IgD-negative memory B cell (primary cell): Measurements from ENCODE around the gene SP6. TPM values are rescaled to one million over a fixed set of nuclear protein-coding genes. Genes with fewer than 3 reads are reported as not detected.

Experiments used
- H3K27ac Mint-ChIP-seq, 3 donors: one replicate each; pipeline ENCODE4 v1.8.0; 2020 to 2022; ENCODE audit warnings: mild to moderate bottlenecking in 3 of 3, mixed read lengths in 3 of 3, moderate library complexity in 1 of 3
- H3K27me3 Mint-ChIP-seq: one replicate; pipeline ENCODE4 v1.8.0; 2021; ENCODE audit warnings: mixed read lengths
- H3K36me3 Mint-ChIP-seq: one replicate; pipeline ENCODE4 v1.8.0; 2020; ENCODE audit warnings: mild to moderate bottlenecking, mixed read lengths
- H3K4me1 Mint-ChIP-seq, 3 donors: one replicate each; pipeline ENCODE4 v1.8.0; 2020 to 2022; ENCODE audit warnings: mixed read lengths in 3 of 3, mild to moderate bottlenecking in 1 of 3
- H3K4me3 Mint-ChIP-seq, 4 donors: one replicate each; pipeline ENCODE4 v1.8.0; 2020 to 2022; ENCODE audit warnings: mild to moderate bottlenecking in 4 of 4, mixed read lengths in 4 of 4, moderate library complexity in 3 of 4
- H3K9me3 Mint-ChIP-seq, 3 donors: one replicate each; pipeline ENCODE4 v1.8.0; 2020 to 2021; ENCODE audit warnings: mixed read lengths in 3 of 3, mild to moderate bottlenecking in 1 of 3
- polyA plus RNA-seq: library from polyadenylated mRNA; unstranded; fragments of 300-500 nt; fragmentation: Illumina TruSeq; gene quantifications from one replicate; pipeline ENCODE4 v1.2.3, GENCODE V29; 2021

Gene SP6
- polyA plus RNA-seq, 1 donor from 2014 or later = not detected

DNA sequence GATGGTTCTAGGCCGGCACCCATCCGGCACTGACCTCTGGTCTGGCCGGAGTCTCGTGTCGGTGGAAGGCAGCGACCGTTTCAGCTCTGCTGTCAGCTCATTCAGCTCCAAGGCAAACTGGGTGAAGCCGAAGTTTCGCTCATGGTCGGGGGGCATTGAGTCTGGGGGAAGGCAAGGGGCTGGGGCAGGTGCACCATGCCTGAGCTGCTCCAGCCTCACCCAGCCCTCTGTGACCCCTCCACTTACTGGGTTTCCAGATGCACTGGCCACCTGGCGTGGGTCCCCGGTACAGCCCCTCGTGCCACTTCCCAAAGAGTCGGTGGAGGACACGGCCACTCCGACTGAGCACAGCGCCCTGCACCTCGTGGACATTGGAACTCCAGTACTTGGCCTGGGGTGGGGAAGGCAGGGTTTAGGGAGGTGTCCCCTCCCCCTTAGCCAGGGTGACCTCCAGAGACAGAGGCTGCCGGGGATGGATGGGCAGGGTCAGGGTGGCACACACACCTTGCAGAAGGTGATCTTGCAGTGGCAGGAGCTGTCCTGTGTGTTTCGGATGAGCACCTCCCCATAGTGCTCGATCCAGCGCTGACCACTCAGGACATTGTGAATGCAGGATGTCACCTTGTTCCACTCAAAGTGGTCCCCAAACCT is 42.0 kb downstream of the SP6 start:
- Mint-ChIP-seq H3K9me3 (no peaks in the 10 kb centered on the region), H3K4me3 (no peak overlapping the region), H3K36me3 (peaks cover 8% of the 10 kb centered on the region), H3K27me3 (no peaks in the 10 kb centered on the region), H3K27ac (no peak overlapping the region), H3K4me1 (no peaks in the 10 kb centered on the region)

- peaks cover 8% of the 10 kb centered on the region for H3K36me3 Mint-ChIP-seq
- no peak overlapping the region for H3K4me3 Mint-ChIP-seq
- peak overlapping the region in 1 of 3 donors; percentile 50 for H3K27ac Mint-ChIP-seq
- H3K4me1 Mint-ChIP-seq = no peaks in the 10 kb centered on the region
- no peaks in the 10 kb centered on the region for H3K9me3 Mint-ChIP-seq
- H3K27me3 Mint-ChIP-seq = no peaks in the 10 kb centered on the region
Measured at GRCh38 chr17:47808036-47808829, 42.7 kb downstream of the SP6 start.

- no peaks in the 10 kb centered on the region for H3K4me1 Mint-ChIP-seq
- no peak overlapping the region for H3K27ac Mint-ChIP-seq
Measured at GRCh38 chr17:47807421-47807820, 43.5 kb downstream of the SP6 start.

DNA sequence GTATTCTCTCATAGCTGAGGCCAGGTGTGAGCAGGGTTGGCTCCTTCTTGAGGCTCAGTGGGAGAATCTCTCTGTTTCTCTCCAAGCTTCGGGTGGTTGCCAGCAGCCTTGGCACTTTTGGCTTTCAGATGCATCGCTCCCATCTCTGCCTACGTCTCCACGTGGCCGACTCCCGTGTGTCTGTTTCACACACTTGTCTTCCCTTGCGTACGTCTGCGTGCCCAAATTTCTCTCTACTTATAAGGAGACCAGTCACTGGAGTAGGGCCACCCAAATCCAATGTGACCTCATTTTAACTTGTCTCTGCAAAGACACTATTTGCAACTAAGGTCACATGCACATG is 44.1 kb downstream of the SP6 start:
- H3K4me1 Mint-ChIP-seq = peaks cover 0 to 2% (median 0%) of the 10 kb centered on the region in 3 donors
- H3K27ac Mint-ChIP-seq = no peak overlapping the region
- H3K36me3 Mint-ChIP-seq = peaks cover 8% of the 10 kb centered on the region

More at GRCh38 chr17:47807421-47807820, 43.5 kb downstream of the SP6 start:
- Mint-ChIP-seq H3K27me3 (no peaks in the 10 kb centered on the region), H3K4me3 (peak overlapping the region in 1 of 4 donors; percentile 18), H3K36me3 (peaks cover 8% of the 10 kb centered on the region), H3K9me3 (no peaks in the 10 kb centered on the region)

DNA sequence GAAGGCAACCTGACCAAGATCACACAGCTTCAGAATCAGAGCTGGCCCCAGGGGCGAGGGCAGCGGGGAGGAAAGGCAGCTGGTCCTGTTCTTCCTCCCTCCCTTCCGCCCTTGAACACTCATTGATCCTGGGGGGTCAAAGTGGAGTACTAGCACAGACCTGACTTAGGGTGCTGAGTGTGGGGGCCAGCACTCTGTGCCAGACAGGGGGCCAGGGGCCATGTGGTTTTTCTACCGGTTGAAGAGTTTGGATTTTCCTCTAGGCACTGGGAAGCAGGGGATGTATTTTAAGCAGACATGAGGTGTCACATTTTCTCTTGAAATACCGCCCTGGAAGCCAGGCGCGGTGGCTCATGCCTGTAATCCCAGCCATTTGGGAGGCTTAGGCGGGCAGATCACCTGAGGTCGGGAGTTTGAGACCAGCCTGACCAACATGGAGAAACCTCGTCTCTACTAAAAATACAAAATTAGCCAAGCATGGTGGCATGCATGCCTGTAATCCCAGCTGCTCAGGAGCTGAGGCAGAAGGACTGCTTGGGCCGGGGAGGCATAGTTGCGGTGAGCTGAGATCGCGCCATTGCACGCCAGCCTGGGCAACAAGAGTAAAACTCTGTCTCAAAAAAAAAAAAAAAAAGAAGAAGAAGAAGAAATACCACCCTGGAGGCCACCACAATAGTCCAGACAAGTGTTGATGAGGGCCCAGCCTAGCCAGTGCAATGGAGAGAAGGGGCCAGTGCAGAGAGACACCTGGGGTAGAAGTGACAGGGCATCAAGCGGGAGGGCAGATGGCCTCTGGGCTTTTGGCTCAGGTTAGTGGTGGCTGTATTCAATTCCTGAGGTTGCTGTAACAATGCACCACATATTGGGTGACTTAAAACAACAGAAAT is 44.7 kb downstream of the SP6 start:
- Mint-ChIP-seq H3K27ac (peak overlapping the region in 1 of 3 donors; percentile 67), H3K4me1 (peaks cover 0 to 2% (median 0%) of the 10 kb centered on the region in 3 donors), H3K9me3 (no peaks in the 10 kb centered on the region), H3K4me3 (no peak overlapping the region), H3K36me3 (peaks cover 7% of the 10 kb centered on the region), H3K27me3 (peaks cover 2% of the 10 kb centered on the region)

More for the DNA sequence above, 44.1 kb downstream of the SP6 start:
- Mint-ChIP-seq H3K27me3 (peaks cover under 1% of the 10 kb centered on the region), H3K9me3 (no peaks in the 10 kb centered on the region), H3K4me3 (no peak overlapping the region)

DNA sequence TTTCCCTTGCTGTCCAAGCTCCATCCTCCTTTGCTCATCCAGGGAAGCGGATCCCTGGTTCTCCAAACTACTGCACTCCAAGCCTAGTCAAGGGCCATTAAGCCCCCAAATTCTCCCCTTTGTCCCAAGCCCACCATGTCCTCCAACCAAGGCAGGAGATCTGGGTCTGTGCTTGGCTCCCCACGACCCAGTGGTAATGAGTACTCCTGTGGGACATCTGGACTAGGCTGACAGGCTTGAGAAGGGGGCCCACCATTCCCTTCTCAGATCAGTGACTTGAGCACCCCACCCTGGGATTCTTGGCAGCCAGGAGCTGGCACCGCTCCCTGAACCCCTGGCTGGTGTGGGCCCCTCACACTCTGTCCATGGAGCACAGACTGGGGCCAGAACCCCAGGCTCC is 46.5 kb downstream of the SP6 start:
- peaks cover 2% of the 10 kb centered on the region for H3K27me3 Mint-ChIP-seq
- H3K9me3 Mint-ChIP-seq = no peaks in the 10 kb centered on the region
- H3K36me3 Mint-ChIP-seq = peaks cover 3% of the 10 kb centered on the region
- peak overlapping the region in 1 of 3 donors; percentile 12 for H3K27ac Mint-ChIP-seq
- peaks cover 0 to 2% (median 0%) of the 10 kb centered on the region in 3 donors for H3K4me1 Mint-ChIP-seq
- no peak overlapping the region for H3K4me3 Mint-ChIP-seq

- H3K4me1 Mint-ChIP-seq = peaks cover 0 to 2% (median 0%) of the 10 kb centered on the region in 3 donors
- H3K4me3 Mint-ChIP-seq = peak overlapping the region in 1 of 4 donors; percentile 27
- no peaks in the 10 kb centered on the region for H3K9me3 Mint-ChIP-seq
- peak overlapping the region in 1 of 3 donors; percentile 27 for H3K27ac Mint-ChIP-seq
- peaks cover 2% of the 10 kb centered on the region for H3K27me3 Mint-ChIP-seq
- peaks cover 3% of the 10 kb centered on the region for H3K36me3 Mint-ChIP-seq
Measured at GRCh38 chr17:47803751-47804150, 47.2 kb downstream of the SP6 start.

GRCh38 chr17:47803201-47803600 is 47.8 kb downstream of the SP6 start:
- Mint-ChIP-seq H3K9me3 (no peaks in the 10 kb centered on the region), H3K36me3 (peaks cover 2% of the 10 kb centered on the region), H3K4me1 (peaks cover 0 to 2% (median 0%) of the 10 kb centered on the region in 3 donors), H3K27ac (no peak overlapping the region), H3K4me3 (no peak overlapping the region), H3K27me3 (peaks cover 2% of the 10 kb centered on the region)

- peaks cover 0 to 2% (median 0%) of the 10 kb centered on the region in 3 donors for H3K4me1 Mint-ChIP-seq
- peaks cover 6% of the 10 kb centered on the region for H3K27me3 Mint-ChIP-seq
- H3K36me3 Mint-ChIP-seq = peaks cover 2% of the 10 kb centered on the region
- no peaks in the 10 kb centered on the region for H3K9me3 Mint-ChIP-seq
- no peak overlapping the region for H3K27ac Mint-ChIP-seq
- H3K4me3 Mint-ChIP-seq = no peak overlapping the region
Measured at GRCh38 chr17:47802341-47803022, 48.5 kb downstream of the SP6 start.

- Mint-ChIP-seq H3K4me1 (peaks cover 0 to 2% (median 0%) of the 10 kb centered on the region in 3 donors), H3K9me3 (no peaks in the 10 kb centered on the region), H3K4me3 (no peak overlapping the region), H3K27me3 (peaks cover 6% of the 10 kb centered on the region), H3K27ac (no peak overlapping the region), H3K36me3 (peaks cover under 1% of the 10 kb centered on the region)
Measured at GRCh38 chr17:47801906-47802305, 49.1 kb downstream of the SP6 start.

DNA sequence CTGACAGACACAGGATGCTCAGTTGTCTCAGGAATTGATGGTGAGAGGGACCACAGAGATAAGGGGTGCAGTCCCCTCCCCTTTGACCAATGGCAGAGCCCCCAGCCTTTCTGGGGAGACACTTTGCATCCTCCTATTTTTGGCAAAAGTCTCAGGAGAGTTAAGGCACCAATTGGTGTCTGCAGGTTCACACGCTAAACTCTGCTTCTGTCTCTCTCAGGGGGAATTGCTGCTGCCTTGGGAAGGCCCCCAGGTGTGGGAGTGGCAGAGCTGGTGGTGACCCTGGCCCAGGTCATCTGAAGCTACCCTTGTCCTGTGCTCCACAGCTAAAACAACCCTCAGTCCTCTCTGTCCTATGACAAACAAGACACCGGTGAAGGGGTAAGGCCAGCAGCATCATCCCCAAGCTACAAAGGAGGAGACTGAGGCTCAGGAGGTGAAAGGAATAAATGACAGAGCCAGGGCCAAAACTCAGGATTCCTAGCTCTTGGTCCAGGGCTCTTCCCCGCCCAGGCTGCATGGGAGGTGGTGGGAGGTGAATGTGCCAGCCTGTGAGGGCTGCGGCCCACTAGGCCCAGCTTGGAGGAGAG is 49.7 kb downstream of the SP6 start:
- H3K27ac Mint-ChIP-seq = no peak overlapping the region
- no peaks in the 10 kb centered on the region for H3K36me3 Mint-ChIP-seq
- no peaks in the 10 kb centered on the region for H3K9me3 Mint-ChIP-seq
- peaks cover 0 to 2% (median 0%) of the 10 kb centered on the region in 3 donors for H3K4me1 Mint-ChIP-seq
- no peak overlapping the region for H3K4me3 Mint-ChIP-seq
- peaks cover 9% of the 10 kb centered on the region for H3K27me3 Mint-ChIP-seq

GRCh38 chr17:47800686-47801085 is 50.3 kb downstream of the SP6 start:
- Mint-ChIP-seq H3K4me3 (no peak overlapping the region), H3K9me3 (no peaks in the 10 kb centered on the region), H3K27me3 (peaks cover 9% of the 10 kb centered on the region), H3K27ac (no peak overlapping the region), H3K36me3 (no peaks in the 10 kb centered on the region), H3K4me1 (peaks cover 0 to 2% (median 0%) of the 10 kb centered on the region in 3 donors)

- Mint-ChIP-seq H3K36me3 (no peaks in the 10 kb centered on the region), H3K27me3 (peaks cover 19% of the 10 kb centered on the region), H3K4me3 (no peak overlapping the region), H3K27ac (no peak overlapping the region), H3K9me3 (no peaks in the 10 kb centered on the region), H3K4me1 (peaks cover 0 to 2% (median 0%) of the 10 kb centered on the region in 3 donors)
Measured at GRCh38 chr17:47797797-47798196, 53.2 kb downstream of the SP6 start.
